GM21381 (cell line): ENCODE results near the gene MGA.

Experiments used
- ATAC-seq: cut with Tn5 transposase; IDR thresholded peaks from one replicate; pipeline ENCODE4 v1.9.1; 2021; ENCODE audit warnings: mild to moderate bottlenecking, moderate library complexity; ENCODE audit not compliant: unreplicated experiment

The MGA gene

DNA sequence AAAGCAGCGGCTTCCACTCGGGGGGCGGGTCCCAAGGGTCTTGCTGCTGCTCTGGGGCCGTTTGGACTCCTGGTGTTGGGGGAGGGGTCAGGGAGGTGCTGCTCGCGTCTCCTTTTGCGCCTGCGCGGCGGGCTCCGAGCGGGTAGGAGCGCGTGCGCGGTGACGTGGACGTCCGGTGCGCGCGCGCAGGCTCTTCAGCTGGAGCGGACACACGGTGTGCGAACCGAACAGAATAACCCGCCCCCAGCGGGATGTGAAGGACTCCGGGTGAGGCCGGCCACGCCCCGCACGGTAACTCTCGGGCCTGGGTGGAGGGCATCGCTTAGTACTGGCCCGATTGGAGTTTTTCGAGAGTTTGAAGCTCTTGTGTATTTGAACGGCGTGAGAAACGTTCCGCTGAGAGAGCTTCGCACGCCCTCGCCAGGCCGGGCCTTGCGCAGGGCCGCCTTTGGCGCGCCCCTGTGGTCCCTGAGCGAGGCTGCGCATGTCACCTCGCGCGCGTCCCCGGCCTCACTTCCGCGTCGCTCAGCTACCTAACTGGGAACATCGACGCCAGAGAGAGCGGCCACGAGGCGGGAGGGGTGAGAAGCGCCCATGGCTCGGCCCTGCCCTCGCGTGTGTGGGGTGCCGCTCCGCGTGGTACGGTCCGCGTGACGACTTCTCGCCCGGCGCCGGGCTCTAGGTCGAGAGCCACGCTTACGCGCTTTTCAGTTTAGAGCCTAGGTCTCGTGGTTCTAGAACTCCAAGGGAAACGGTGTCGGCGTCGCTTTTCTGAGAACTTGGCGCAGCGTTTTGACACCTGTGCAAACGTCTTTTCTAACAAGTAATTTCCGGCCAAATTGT lies at the start of gene MGA:
Gene MGA, plus strand, starts transcription at position 171 of the 843 bp plus-strand sequence.
- peak; percentile 75 for ATAC-seq

- ATAC-seq: no peak
Measured at GRCh38 chr15:41620536-41621199, 39.5 kb upstream of the MGA start.

DNA sequence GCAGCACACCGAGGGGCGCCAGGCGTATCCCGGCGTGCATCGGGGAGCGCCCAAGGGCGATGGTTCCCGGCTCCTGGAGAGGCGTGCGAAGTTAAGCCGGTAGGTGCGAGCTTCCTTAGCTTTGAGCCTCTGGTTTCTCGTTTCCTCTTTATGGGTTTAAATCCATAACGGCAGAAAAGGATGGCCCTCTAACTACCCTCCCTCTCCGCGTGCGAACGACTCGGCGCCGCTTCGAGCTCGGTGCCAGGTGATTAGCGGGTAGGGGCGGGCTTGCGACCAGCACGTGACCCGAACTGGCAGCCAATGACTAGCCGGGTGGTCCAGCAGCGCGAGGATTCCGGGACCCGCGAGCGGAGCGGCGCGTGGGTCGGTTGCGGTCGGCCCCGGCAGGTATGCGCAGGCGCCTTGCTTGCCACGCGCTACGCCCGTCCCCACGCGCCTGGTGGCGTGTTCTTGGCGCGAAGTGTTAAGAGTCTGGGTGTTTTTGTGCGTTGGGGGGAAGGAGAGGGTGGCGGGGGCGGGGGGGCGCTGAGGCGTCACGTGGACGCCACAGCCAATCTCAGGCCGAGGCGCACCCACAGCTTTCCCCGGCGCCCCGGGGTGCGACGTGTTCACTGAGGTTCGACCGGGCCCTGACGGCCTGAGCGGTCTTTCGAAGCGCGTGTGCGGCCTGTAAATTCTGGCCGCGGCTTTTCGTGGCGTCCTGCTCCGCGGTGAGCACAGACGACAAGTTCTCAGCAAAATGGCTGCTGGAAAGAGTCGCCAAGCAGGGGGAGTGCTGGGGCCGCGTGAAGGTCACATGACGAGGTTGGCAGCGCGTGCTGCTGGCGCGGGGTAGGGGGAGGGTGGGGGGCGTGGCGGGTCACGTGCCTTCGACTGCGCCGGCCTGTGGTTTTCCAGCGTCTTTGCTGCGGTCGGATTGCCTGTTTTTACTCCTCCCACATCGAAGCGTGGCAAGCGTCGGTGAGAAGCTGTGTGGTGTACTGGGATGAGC lies 38.7 kb upstream of the MGA start:
- ATAC-seq: no peak

GRCh38 chr15:41622901-41623300 lies 37.3 kb upstream of the MGA start:
- ATAC-seq: no peak

DNA sequence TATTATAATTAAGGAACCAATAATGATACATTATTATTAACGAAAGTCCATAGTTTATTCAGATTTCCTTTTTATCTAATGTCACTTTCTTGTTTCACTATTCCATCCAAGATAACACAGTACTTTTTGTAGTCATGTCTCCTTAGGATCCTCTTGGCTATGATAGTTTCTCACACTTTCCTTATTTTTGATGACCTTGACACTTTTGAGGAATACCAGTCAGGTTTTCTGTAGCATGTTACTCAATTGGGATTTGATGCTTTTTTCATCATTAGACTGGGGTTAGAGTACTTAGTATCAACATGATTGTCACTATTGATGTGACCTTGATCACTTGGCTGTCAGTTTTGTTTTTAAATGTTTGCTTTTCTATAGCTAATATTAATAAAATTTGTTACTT lies 33.0 kb upstream of the MGA start:
- no peak for ATAC-seq

DNA sequence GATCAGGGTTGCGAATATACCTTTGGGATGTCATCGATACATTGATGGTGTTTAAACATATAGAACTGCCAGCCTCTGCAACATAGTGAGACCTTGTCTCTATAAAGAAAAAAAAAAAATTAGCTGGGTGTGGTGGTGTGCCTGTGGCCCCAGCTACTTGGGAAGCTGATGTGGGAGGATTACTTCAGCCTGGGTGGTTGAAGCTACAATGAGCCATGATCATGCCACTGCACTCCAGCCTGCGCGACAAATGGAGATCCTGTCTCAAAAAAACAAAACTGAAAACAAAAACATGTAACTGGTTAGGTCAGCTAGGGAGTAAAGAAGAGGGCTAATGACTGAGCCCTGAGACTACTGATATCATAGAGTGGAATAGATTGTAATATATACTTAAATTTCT lies 30.7 kb upstream of the MGA start:
- no peak for ATAC-seq

- no peak for ATAC-seq
Measured at GRCh38 chr15:41629883-41630282, 30.3 kb upstream of the MGA start.

- ATAC-seq: no peak
Measured at GRCh38 chr15:41630616-41631217, 29.5 kb upstream of the MGA start.

- ATAC-seq: no peak
Measured at GRCh38 chr15:41631880-41632470, 28.2 kb upstream of the MGA start.

- no peak for ATAC-seq
Measured at GRCh38 chr15:41633609-41634008, 26.6 kb upstream of the MGA start.

GRCh38 chr15:41634072-41634626 lies 26.1 kb upstream of the MGA start:
- no peak for ATAC-seq

- no peak for ATAC-seq
Measured at GRCh38 chr15:41637086-41637485, 23.1 kb upstream of the MGA start.

GRCh38 chr15:41640985-41641384 lies 19.2 kb upstream of the MGA start:
- ATAC-seq: no peak

GRCh38 chr15:41647262-41647661 lies 12.9 kb upstream of the MGA start:
- no peak for ATAC-seq

GRCh38 chr15:41648097-41648496 lies 12.1 kb upstream of the MGA start:
- ATAC-seq: no peak

- no peak for ATAC-seq
Measured at GRCh38 chr15:41648770-41649169, 11.4 kb upstream of the MGA start.

GRCh38 chr15:41650806-41651205 lies 9.4 kb upstream of the MGA start:
- no peak for ATAC-seq

GRCh38 chr15:41651373-41651772 lies 8.8 kb upstream of the MGA start:
- no peak for ATAC-seq

DNA sequence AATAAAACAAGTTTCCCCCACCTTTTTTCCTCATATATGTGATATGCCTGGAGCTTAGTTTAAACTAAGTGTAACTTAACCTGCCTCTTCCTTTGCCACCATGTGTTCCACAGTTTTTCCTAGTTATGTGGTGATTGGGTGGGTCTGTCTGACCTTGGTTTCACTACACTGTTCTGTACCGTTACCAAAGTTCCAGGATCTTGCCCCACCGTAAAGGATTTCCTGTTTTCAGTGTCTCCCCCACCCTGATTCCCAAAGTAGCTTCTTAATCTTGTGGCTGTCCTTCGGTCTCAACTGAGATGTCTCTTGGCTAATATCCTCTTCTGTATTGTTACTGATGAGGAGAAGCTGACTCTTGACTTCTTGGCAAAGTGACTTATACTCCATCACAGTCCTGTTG lies 6.4 kb upstream of the MGA start:
- ATAC-seq: no peak

GRCh38 chr15:41655716-41656115 lies 4.5 kb upstream of the MGA start:
- ATAC-seq: no peak
